HepG2 (cell line): ENCODE results near the gene MXRA8. TPM values are rescaled to one million over a fixed set of nuclear protein-coding genes. Genes with fewer than 3 reads are reported as not detected.
A peak's percentile ranks its signal among the peaks of the same experiment; 100 is the strongest.

Experiments
- ARHGAP35 ChIP-seq: sonication (generic); formaldehyde crosslinking; IDR thresholded peaks from 2 replicates; pipeline ENCODE4 v1.9.0; 2022; ENCODE audit warnings: mild to moderate bottlenecking, inconsistent platforms, moderate library complexity, missing genetic modification reagents, borderline replicate concordance
- EED ChIP-seq: sonication (generic); formaldehyde crosslinking; IDR thresholded peaks from 2 replicates; pipeline ENCODE4 v1.5.0; 2020; ENCODE audit warnings: mild to moderate bottlenecking, missing genetic modification reagents
- MAFG ChIP-seq: sonication (generic); formaldehyde crosslinking; IDR thresholded peaks from 2 replicates; pipeline ENCODE4 v1.5.1; 2020; ENCODE audit warnings: mild to moderate bottlenecking, missing genetic modification reagents
- MBNL3 ChIP-seq: fragments of 250-450 bp; sonication (Bioruptor Pico); conservative IDR thresholded peaks from 2 replicates; pipeline ENCODE4 v1.8.0; 2022; ENCODE audit warnings: mild to moderate bottlenecking, inconsistent platforms
- NCOA1 ChIP-seq: sonication (generic); formaldehyde crosslinking; IDR thresholded peaks from 2 replicates; pipeline ENCODE4 v1.9.0; 2021; ENCODE audit warnings: missing genetic modification reagents
- NCOA5 ChIP-seq: sonication (generic); formaldehyde crosslinking; IDR thresholded peaks from 2 replicates; pipeline ENCODE4 v1.4.0; 2020; ENCODE audit warnings: missing genetic modification reagents
- NKX3-1 ChIP-seq: sonication (generic); formaldehyde crosslinking; IDR thresholded peaks from 2 replicates; pipeline ENCODE4 v1.5.0; 2020; ENCODE audit warnings: missing genetic modification reagents
- POLR2A ChIP-seq, 2 experiments: IDR thresholded peaks; 2 replicates each; pipeline ENCODE4 v1.6.1; 2011; ENCODE audit warnings: low read depth in 2 of 2, low read length in 2 of 2, mild to moderate bottlenecking in 1 of 2, moderate library complexity in 1 of 2; ENCODE audit not compliant: insufficient read depth in 1 of 2
- PRMT3 ChIP-seq: sonication (generic); formaldehyde crosslinking; IDR thresholded peaks from 2 replicates; pipeline ENCODE4 v1.8.1; 2022; ENCODE audit warnings: low read depth, mild to moderate bottlenecking, moderate library complexity, missing genetic modification reagents, borderline replicate concordance
- RAD51 ChIP-seq: fragments of 450-650 bp; IDR thresholded peaks from 2 replicates; pipeline ENCODE4 v1.6.1; 2016; ENCODE audit warnings: borderline replicate concordance
- RORA ChIP-seq: sonication (generic); formaldehyde crosslinking; IDR thresholded peaks from 2 replicates; pipeline ENCODE4 v1.5.0; 2020; ENCODE audit warnings: mild to moderate bottlenecking, missing genetic modification reagents, moderate library complexity
- TEAD2 ChIP-seq: sonication (generic); formaldehyde crosslinking; IDR thresholded peaks from 2 replicates; pipeline ENCODE4 v1.9.0; 2021; ENCODE audit warnings: missing genetic modification reagents
- ZFP36 ChIP-seq: fragments of 150-350 bp; IDR thresholded peaks from 2 replicates; pipeline ENCODE4 v1.6.1; 2018; ENCODE audit warnings: borderline replicate concordance, low read length, low read depth; ENCODE audit not compliant: partially characterized antibody
- ZNF274 ChIP-seq: sonication (generic); formaldehyde crosslinking; IDR thresholded peaks from 2 replicates; pipeline ENCODE4 v1.5.1; 2020; ENCODE audit warnings: mild to moderate bottlenecking, missing genetic modification reagents
- ZNF3 ChIP-seq: IDR thresholded peaks from 2 replicates; pipeline ENCODE4 v1.7.0; 2017; ENCODE audit warnings: inconsistent platforms
- ZNF441 ChIP-seq: sonication (generic); formaldehyde crosslinking; IDR thresholded peaks from 2 replicates; pipeline ENCODE4 v1.7.0; 2021; ENCODE audit warnings: missing genetic modification reagents, borderline replicate concordance
- ZNF563 ChIP-seq: sonication (generic); formaldehyde crosslinking; IDR thresholded peaks from 2 replicates; pipeline ENCODE4 v1.8.0; 2022; ENCODE audit warnings: mild to moderate bottlenecking, moderate library complexity, missing genetic modification reagents
- polyA plus RNA-seq, 8 experiments: library from polyadenylated mRNA; depleted of rRNA in 3 of 8; stranded (reverse) in 7 of 8; unstranded in 1 of 8; fragments of >200 nt; fragmentation: Illumina TruSeq in 4 of 8; extraction: Trizol in 4 of 8; gene quantifications; 2 replicates each; pipeline versions ENCODE4 v1.2.1 to v1.2.3, GENCODE V29; 2011 to 2016; ENCODE audit warnings: low read depth in 4 of 8, missing spikeins in 1 of 8, mixed read lengths in 1 of 8; ENCODE audit not compliant: insufficient read depth in 1 of 8
- total RNA-seq, 5 experiments: library from RNA; depleted of rRNA; stranded (reverse); fragments of >200 nt; fragmentation: Illumina TruSeq; extraction: Trizol; gene quantifications; 2 replicates each; pipeline ENCODE4 v1.2.3, GENCODE V29; 2016; ENCODE audit warnings: low read depth in 1 of 5
- TF ChIP-seq, protein P1 (sequence below): fragments of 450-650 bp; IDR thresholded peaks from 2 replicates; pipeline ENCODE4 v1.6.1; 2017; ENCODE audit warnings: mild to moderate bottlenecking
- TF ChIP-seq, protein P2 (sequence below): IDR thresholded peaks from 2 replicates; pipeline ENCODE4 v1.6.1; 2016; ENCODE audit warnings: mild to moderate bottlenecking
- TF ChIP-seq, protein P3 (sequence below): sonication (generic); formaldehyde crosslinking; conservative IDR thresholded peaks from 2 replicates; pipeline ENCODE4 v1.8.1; 2023; ENCODE audit warnings: missing genetic modification reagents
- TF ChIP-seq, protein P4 (sequence below): sonication (generic); formaldehyde crosslinking; IDR thresholded peaks from 2 replicates; pipeline ENCODE4 v1.4.0; 2020; ENCODE audit warnings: missing genetic modification reagents, borderline replicate concordance

MXRA8 gene
- total and polyA plus RNA-seq, 2 of the 13 experiments (the other 11 are each of a cell fraction or from before 2014, with no cell fraction given) = 19.8 to 44.8 TPM

DNA sequence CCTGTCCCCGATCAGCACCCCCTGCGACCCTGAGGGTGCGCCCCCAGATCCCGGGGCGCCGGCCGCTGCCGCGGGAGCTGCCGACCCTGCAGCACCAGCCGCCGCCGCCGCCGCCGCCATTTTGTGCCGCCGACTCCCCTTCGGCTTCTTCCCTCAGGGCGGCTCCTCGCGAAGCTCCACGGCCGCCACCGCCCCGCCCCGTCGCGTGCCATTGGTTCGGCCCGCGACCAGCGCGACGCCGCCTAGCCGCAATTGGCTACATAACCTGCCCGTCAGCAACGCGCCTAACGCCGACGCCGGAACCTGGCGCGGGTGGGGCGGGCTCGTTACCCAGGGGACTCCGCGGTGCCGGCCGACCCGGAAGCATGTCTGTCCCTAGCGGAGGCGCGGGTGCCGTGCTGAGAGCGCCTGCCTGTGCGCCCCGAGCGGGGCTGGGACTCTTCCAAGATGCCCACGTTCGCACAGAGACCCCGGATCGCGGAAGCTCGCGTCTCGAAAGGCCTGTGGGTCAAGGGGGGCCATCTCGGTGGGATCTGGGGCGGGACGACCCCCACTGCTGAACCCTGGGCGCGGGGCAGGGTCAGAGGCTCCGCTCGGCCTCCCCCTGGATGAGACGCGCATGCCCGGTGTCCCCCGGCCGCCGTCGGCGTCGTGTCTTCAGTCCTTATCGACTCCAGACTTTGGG lies 41.0 kb upstream of the MXRA8 start, which contains the start of gene CCNL2 (continued):
- TF ChIP-seq, protein P1, sequence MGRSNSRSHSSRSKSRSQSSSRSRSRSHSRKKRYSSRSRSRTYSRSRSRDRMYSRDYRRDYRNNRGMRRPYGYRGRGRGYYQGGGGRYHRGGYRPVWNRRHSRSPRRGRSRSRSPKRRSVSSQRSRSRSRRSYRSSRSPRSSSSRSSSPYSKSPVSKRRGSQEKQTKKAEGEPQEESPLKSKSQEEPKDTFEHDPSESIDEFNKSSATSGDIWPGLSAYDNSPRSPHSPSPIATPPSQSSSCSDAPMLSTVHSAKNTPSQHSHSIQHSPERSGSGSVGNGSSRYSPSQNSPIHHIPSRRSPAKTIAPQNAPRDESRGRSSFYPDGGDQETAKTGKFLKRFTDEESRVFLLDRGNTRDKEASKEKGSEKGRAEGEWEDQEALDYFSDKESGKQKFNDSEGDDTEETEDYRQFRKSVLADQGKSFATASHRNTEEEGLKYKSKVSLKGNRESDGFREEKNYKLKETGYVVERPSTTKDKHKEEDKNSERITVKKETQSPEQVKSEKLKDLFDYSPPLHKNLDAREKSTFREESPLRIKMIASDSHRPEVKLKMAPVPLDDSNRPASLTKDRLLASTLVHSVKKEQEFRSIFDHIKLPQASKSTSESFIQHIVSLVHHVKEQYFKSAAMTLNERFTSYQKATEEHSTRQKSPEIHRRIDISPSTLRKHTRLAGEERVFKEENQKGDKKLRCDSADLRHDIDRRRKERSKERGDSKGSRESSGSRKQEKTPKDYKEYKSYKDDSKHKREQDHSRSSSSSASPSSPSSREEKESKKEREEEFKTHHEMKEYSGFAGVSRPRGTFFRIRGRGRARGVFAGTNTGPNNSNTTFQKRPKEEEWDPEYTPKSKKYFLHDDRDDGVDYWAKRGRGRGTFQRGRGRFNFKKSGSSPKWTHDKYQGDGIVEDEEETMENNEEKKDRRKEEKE = no peak
- TF ChIP-seq ZNF274 (CRISPR knock-in tag) (no peak; the same call in 1 of the 2 replicates), MAFG (CRISPR knock-in tag) (no peak), RORA (CRISPR knock-in tag) (no peak), NCOA5 (CRISPR knock-in tag) (no peak), PRMT3 (CRISPR knock-in tag) (no peak), TEAD2 (CRISPR knock-in tag) (no peak), ARHGAP35 (CRISPR knock-in tag) (no peak), ZNF563 (CRISPR knock-in tag) (peak; percentile 81; the same call in 1 of the 2 replicates), MBNL3 (no peak), NKX3-1 (0 out of 2 replicates have a peak, but pooled peaks have one; percentile 29), RAD51 (no peak), POLR2A (IDR thresholded peaks at IDR 0.05; ENCODE audit: insufficient read depth in 1 of 2, low read depth in 2 of 2, low read length in 2 of 2) (peak in 1 of 2 experiments; percentile 62; a peak in 2 of 4 replicates), ZNF441 (peak; percentile 62; the same call in 1 of the 2 replicates), EED (CRISPR knock-in tag) (no peak), NCOA1 (CRISPR knock-in tag) (peak; percentile 62; the same call in 1 of the 2 replicates), ZNF3 (CRISPR knock-in tag) (no peak), ZFP36 (no peak)
- TF ChIP-seq, protein P2, sequence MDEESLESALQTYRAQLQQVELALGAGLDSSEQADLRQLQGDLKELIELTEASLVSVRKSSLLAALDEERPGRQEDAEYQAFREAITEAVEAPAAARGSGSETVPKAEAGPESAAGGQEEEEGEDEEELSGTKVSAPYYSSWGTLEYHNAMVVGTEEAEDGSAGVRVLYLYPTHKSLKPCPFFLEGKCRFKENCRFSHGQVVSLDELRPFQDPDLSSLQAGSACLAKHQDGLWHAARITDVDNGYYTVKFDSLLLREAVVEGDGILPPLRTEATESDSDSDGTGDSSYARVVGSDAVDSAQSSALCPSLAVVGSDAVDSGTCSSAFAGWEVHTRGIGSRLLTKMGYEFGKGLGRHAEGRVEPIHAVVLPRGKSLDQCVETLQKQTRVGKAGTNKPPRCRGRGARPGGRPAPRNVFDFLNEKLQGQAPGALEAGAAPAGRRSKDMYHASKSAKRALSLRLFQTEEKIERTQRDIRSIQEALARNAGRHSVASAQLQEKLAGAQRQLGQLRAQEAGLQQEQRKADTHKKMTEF (CRISPR knock-in tag) = peak; percentile 72
- TF ChIP-seq, protein P3, sequence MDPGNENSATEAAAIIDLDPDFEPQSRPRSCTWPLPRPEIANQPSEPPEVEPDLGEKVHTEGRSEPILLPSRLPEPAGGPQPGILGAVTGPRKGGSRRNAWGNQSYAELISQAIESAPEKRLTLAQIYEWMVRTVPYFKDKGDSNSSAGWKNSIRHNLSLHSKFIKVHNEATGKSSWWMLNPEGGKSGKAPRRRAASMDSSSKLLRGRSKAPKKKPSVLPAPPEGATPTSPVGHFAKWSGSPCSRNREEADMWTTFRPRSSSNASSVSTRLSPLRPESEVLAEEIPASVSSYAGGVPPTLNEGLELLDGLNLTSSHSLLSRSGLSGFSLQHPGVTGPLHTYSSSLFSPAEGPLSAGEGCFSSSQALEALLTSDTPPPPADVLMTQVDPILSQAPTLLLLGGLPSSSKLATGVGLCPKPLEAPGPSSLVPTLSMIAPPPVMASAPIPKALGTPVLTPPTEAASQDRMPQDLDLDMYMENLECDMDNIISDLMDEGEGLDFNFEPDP = no peak
- TF ChIP-seq, protein P4, sequence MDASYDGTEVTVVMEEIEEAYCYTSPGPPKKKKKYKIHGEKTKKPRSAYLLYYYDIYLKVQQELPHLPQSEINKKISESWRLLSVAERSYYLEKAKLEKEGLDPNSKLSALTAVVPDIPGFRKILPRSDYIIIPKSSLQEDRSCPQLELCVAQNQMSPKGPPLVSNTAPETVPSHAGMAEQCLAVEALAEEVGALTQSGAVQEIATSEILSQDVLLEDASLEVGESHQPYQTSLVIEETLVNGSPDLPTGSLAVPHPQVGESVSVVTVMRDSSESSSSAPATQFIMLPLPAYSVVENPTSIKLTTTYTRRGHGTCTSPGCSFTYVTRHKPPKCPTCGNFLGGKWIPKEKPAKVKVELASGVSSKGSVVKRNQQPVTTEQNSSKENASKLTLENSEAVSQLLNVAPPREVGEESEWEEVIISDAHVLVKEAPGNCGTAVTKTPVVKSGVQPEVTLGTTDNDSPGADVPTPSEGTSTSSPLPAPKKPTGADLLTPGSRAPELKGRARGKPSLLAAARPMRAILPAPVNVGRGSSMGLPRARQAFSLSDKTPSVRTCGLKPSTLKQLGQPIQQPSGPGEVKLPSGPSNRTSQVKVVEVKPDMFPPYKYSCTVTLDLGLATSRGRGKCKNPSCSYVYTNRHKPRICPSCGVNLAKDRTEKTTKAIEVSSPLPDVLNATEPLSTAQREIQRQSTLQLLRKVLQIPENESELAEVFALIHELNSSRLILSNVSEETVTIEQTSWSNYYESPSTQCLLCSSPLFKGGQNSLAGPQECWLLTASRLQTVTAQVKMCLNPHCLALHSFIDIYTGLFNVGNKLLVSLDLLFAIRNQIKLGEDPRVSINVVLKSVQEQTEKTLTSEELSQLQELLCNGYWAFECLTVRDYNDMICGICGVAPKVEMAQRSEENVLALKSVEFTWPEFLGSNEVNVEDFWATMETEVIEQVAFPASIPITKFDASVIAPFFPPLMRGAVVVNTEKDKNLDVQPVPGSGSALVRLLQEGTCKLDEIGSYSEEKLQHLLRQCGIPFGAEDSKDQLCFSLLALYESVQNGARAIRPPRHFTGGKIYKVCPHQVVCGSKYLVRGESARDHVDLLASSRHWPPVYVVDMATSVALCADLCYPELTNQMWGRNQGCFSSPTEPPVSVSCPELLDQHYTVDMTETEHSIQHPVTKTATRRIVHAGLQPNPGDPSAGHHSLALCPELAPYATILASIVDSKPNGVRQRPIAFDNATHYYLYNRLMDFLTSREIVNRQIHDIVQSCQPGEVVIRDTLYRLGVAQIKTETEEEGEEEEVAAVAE = peak; percentile 64; the same call in 1 of the 2 replicates
